Vagina (tissue), 2 donors: ENCODE measurements around the gene AOX1. TPM values are rescaled to one million over a fixed set of nuclear protein-coding genes. Genes with fewer than 3 reads are reported as not detected.

Source experiments
- DNase-seq, 2 donors: peaks; one replicate each; pipeline ENCODE4 v3.0.0-alpha.2; 2017; ENCODE audit errors: extremely low spot score in 2 of 2
- H3K27ac ChIP-seq: fragments of 200-600 bp; sonication (generic); one replicate; pipeline ENCODE4 v1.5.1; 2019
- H3K27me3 ChIP-seq: fragments of 200-600 bp; sonication (generic); one replicate; pipeline ENCODE4 v1.5.1; 2019
- H3K36me3 ChIP-seq, 2 donors: fragments of 200-600 bp; sonication (generic); one replicate each; pipeline ENCODE4 v1.5.1; 2017 to 2019
- H3K4me1 ChIP-seq: fragments of 200-600 bp; sonication (generic); one replicate; pipeline ENCODE4 v1.5.1; 2019
- H3K4me3 ChIP-seq, 2 donors: fragments of 200-600 bp; sonication (generic); 1 replicate in 1 of 2; 2 replicates in 1 of 2; pipeline ENCODE4 v1.5.1; 2016 to 2019
- H3K9me3 ChIP-seq: fragments of 200-600 bp; sonication (generic); one replicate; pipeline ENCODE4 v1.5.1; 2019
- CTCF ChIP-seq, 3 experiments: fragments of 450-650 bp in 2 of 3; fragments of 200-600 bp in 1 of 3; sonication (generic) in 1 of 3; IDR thresholded peaks; one replicate each; pipeline ENCODE4 v1.5.1; 2017 to 2019; ENCODE audit warnings: antibody characterized with exemption in 3 of 3, mild to moderate bottlenecking in 2 of 3, moderate library complexity in 2 of 3
- POLR2A ChIP-seq, 2 donors: fragments of 450-650 bp; IDR thresholded peaks; one replicate each; pipeline ENCODE4 v1.6.1; 2017; ENCODE audit warnings: antibody characterized with exemption in 2 of 2, mild to moderate bottlenecking in 2 of 2, moderate library complexity in 2 of 2
- POLR2AphosphoS5 ChIP-seq, 2 donors: sonication (generic); formaldehyde crosslinking; IDR thresholded peaks; one replicate each; pipeline ENCODE4 v1.9.0; 2017; ENCODE audit warnings: antibody characterized with exemption in 2 of 2, mild to moderate bottlenecking in 2 of 2, low read depth in 1 of 2; ENCODE audit not compliant: insufficient read depth in 1 of 2
- intact Hi-C: fragments of 100-400 bp; cut with DNase I; formaldehyde crosslinking; loops from one replicate; pipeline ENCODE4 v1.15.1; 2023
- total RNA-seq: library from RNA; depleted of rRNA; stranded (reverse); fragments of >200 nt; gene quantifications from one replicate; pipeline ENCODE4 v1.2.3, GENCODE V29; 2016

The AOX1 gene
- total RNA-seq, 1 donor from 2014 or later: 84.5 TPM

DNA sequence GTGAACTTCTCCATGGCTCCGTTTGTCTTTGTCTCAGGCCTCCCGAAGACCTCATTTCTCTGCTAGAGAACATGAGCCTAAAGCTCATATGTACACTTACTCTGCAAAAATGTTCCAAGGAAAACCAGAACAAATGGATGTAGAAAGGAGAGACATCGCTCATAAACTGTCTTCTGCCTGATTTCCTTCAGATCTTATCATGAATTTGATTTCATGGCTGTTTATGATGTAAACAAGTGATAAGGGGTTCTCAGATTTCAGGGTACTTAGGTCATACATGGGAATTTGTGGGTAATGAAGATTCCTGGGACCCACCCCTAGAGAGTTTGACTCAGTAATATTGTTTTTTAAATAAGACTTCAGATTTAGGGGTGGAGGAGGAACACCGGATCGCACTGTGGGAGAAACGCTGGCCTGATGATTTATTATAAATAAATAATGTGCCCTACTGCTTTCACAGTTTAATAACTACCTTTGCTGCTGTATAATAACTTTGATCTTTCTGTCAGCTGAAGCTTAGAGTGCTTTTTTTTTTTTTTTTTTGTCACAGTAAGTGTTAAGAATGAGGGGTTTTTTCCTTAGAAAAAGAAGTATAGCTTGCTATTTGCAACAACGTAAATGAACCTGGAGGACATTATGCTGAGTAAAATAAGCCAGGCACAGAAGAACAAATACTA is 14.9 kb downstream of the AOX1 start:
- Histone ChIP-seq H3K4me1 (no peaks in the 10 kb centered on the region), H3K9me3 (no peaks in the 10 kb centered on the region), H3K36me3 (peaks cover 0 to 4% of the 10 kb centered on the region in 2 donors), H3K27ac (no peak overlapping the region), H3K27me3 (no peaks in the 10 kb centered on the region), H3K4me3 (no peak overlapping the region)
- TF ChIP-seq POLR2AphosphoS5 (IDR thresholded peaks at IDR 0.05; ENCODE audit: insufficient read depth in 1 of 2, low read depth in 1 of 2): no peak
- TF ChIP-seq CTCF (IDR thresholded peaks at IDR 0.05): no peak
- TF ChIP-seq POLR2A (IDR thresholded peaks at IDR 0.05): no peak
- intact Hi-C loops: no loop called here
- no peak for DNase-seq

DNA sequence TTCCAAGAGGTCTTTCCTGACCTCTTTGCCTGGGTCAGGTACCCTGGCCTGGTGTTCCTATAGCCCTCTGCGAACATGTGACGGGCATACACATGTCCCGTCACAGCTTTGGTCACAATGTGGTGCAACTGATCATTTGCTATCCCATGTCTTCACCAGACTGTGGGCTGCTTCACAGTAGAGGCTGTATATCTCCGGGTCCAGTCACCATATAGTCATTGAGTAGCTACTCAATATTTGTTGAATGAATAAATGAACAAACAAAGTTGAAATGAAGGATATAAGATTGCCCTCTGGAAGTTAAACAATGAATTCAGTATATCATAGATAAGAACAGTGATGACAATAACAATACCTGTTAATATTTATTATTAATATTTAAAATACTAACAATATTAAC is 16.8 kb downstream of the AOX1 start:
- intact Hi-C loops: no loop called here
- no peak overlapping the region for H3K4me3 ChIP-seq
- H3K36me3 ChIP-seq: peaks cover 0 to 12% of the 10 kb centered on the region in 2 donors
- TF ChIP-seq CTCF (IDR thresholded peaks at IDR 0.05) (no peak), POLR2A (IDR thresholded peaks at IDR 0.05) (no peak), POLR2AphosphoS5 (IDR thresholded peaks at IDR 0.05; ENCODE audit: insufficient read depth in 1 of 2, low read depth in 1 of 2) (no peak)
- H3K27ac ChIP-seq: no peak overlapping the region
- no peaks in the 10 kb centered on the region for H3K27me3 ChIP-seq
- H3K4me1 ChIP-seq: no peaks in the 10 kb centered on the region
- no peak for DNase-seq
- H3K9me3 ChIP-seq: no peaks in the 10 kb centered on the region

DNA sequence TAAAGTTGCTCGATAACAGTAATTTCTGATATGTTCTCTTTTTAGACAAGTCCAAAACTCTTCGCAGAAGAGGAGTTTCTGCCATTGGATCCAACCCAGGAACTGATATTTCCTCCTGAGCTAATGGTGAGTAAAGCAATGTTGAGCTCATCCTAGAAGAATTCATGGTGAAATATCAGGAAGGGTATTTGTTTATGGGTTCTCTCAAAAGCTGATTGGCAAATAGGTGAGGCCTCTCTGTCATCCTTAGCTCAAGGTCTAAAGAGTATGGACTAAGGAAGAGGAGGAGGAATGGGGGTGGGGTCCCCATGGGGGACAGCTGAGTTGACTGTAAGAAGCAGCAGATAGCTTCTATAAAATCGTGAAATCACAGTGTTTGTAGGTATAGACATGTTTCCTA is 18.2 kb downstream of the AOX1 start:
- H3K4me3 ChIP-seq: no peak overlapping the region
- no peaks in the 10 kb centered on the region for H3K27me3 ChIP-seq
- TF ChIP-seq POLR2A (IDR thresholded peaks at IDR 0.05) (no peak), CTCF (IDR thresholded peaks at IDR 0.05) (no peak), POLR2AphosphoS5 (IDR thresholded peaks at IDR 0.05; ENCODE audit: insufficient read depth in 1 of 2, low read depth in 1 of 2) (no peak)
- H3K9me3 ChIP-seq: no peaks in the 10 kb centered on the region
- no peak for DNase-seq
- peaks cover 0 to 12% of the 10 kb centered on the region in 2 donors for H3K36me3 ChIP-seq
- no peaks in the 10 kb centered on the region for H3K4me1 ChIP-seq
- intact Hi-C loops: no loop called here
- no peak overlapping the region for H3K27ac ChIP-seq

DNA sequence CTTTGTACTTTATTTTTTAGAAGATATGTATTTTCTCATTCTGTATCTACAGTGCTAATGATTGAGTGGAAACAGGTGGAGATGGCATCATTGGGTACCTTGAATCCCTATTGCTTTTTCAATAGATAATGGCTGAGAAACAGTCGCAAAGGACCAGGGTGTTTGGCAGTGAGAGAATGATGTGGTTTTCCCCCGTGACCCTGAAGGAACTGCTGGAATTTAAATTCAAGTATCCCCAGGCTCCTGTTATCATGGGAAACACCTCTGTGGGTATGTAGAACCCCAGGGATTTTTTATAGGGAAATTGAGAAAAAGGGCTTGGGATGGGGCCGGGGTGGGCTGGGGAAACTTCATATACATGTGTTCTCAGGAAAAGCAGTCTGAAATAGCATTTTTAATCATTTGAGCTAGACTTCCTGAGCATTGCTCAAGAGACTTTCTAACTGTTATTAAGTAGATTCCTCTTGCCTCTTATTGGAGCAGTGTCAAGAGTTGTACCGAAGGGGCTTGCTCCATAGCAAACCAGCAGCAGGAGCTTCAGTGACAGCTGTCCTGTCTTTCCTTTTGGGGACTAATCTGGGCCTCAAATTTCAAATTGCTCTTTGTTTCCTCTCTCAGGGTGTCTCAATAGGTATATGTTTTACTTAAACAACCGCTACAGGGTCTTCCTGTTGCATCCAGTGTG is 18.9 kb downstream of the AOX1 start:
- intact Hi-C loops: no loop called here
- Histone ChIP-seq H3K27ac (no peak overlapping the region), H3K9me3 (no peaks in the 10 kb centered on the region), H3K4me3 (no peak overlapping the region), H3K4me1 (no peaks in the 10 kb centered on the region), H3K36me3 (peaks cover 0 to 12% of the 10 kb centered on the region in 2 donors), H3K27me3 (no peaks in the 10 kb centered on the region)
- TF ChIP-seq POLR2AphosphoS5 (IDR thresholded peaks at IDR 0.05; ENCODE audit: insufficient read depth in 1 of 2, low read depth in 1 of 2): no peak
- TF ChIP-seq POLR2A (IDR thresholded peaks at IDR 0.05): no peak
- no peak for DNase-seq

GRCh38 chr2:200608341-200609027 is 22.7 kb downstream of the AOX1 start:
- TF ChIP-seq POLR2AphosphoS5 (IDR thresholded peaks at IDR 0.05; ENCODE audit: insufficient read depth in 1 of 2, low read depth in 1 of 2): no peak
- TF ChIP-seq POLR2A (IDR thresholded peaks at IDR 0.05): no peak
- no peak for TF ChIP-seq CTCF (IDR thresholded peaks at IDR 0.05)
- Histone ChIP-seq H3K4me3 (no peak overlapping the region), H3K9me3 (no peaks in the 10 kb centered on the region), H3K27ac (no peak overlapping the region), H3K36me3 (peaks cover 0 to 10% of the 10 kb centered on the region in 2 donors), H3K27me3 (no peaks in the 10 kb centered on the region), H3K4me1 (no peaks in the 10 kb centered on the region)
- no peak for DNase-seq
- intact Hi-C loops: no loop called here
